Activated CD4-positive, CD25-positive, alpha-beta regulatory T cell treated with anti-CD3 and anti-CD28 coated beads, Interleukin-2, amount 50 U/mL, for 16 hours (primary cell): Measurements from ENCODE around the gene CCDC188.
"Not testable (repeated sequence)": the region's sequence is repeated elsewhere in the genome, so short reads cannot be mapped to it uniquely, and the experiment has no call there.

Experiments used
- DNase-seq: peaks from one replicate; pipeline ENCODE4 v3.0.0-alpha.2; 2020; ENCODE audit warnings: low read depth, low spot score

CCDC188 gene

GRCh38 chr22:20171288-20172140 lies 20.7 kb upstream of the CCDC188 start:
- no peak for DNase-seq

GRCh38 chr22:20170170-20170569 lies 19.3 kb upstream of the CCDC188 start:
- no peak for DNase-seq

GRCh38 chr22:20169253-20169822 lies 18.5 kb upstream of the CCDC188 start:
- DNase-seq: no peak

GRCh38 chr22:20167643-20168322 lies 16.9 kb upstream of the CCDC188 start:
- DNase-seq: no peak

- DNase-seq: no peak
Observed at GRCh38 chr22:20166703-20167102, 15.8 kb upstream of the CCDC188 start.

GRCh38 chr22:20165913-20166312 lies 15.1 kb upstream of the CCDC188 start:
- DNase-seq: no peak

GRCh38 chr22:20165421-20165820 lies 14.6 kb upstream of the CCDC188 start:
- no peak for DNase-seq

GRCh38 chr22:20164863-20165262 lies 14.0 kb upstream of the CCDC188 start:
- DNase-seq: no peak

- no peak for DNase-seq
Observed at GRCh38 chr22:20160041-20160440, 9.2 kb upstream of the CCDC188 start.

- not testable (repeated sequence) for DNase-seq
Observed at GRCh38 chr22:20159531-20159930, 8.7 kb upstream of the CCDC188 start.

GRCh38 chr22:20159076-20159475 lies 8.2 kb upstream of the CCDC188 start:
- DNase-seq: no peak

GRCh38 chr22:20158391-20159036 lies 7.7 kb upstream of the CCDC188 start:
- DNase-seq: no peak

GRCh38 chr22:20157430-20158183 lies 6.8 kb upstream of the CCDC188 start:
- DNase-seq: no peak

GRCh38 chr22:20156611-20157429 lies 6.0 kb upstream of the CCDC188 start:
- DNase-seq: peak; percentile 68

GRCh38 chr22:20156042-20156389 lies 5.2 kb upstream of the CCDC188 start:
- DNase-seq: no peak

- DNase-seq: no peak
Observed at GRCh38 chr22:20155330-20156041, 4.6 kb upstream of the CCDC188 start.

GRCh38 chr22:20154602-20155187 lies 3.8 kb upstream of the CCDC188 start:
- DNase-seq: no peak

- no peak for DNase-seq
Observed at GRCh38 chr22:20153945-20154344, 3.1 kb upstream of the CCDC188 start.

GRCh38 chr22:20152464-20152890 lies 1.6 kb upstream of the CCDC188 start:
- no peak for DNase-seq

GRCh38 chr22:20151276-20151588 lies 377 bp upstream of the CCDC188 start:
- no peak for DNase-seq
